ENCODE data around the gene HOXD3. TPM values are rescaled to one million over a fixed set of nuclear protein-coding genes. Genes with fewer than 3 reads are reported as not detected.
A peak's percentile ranks its signal among the peaks of the same experiment; 100 is the strongest.

Gene HOXD3
- total and polyA plus RNA-seq, 2 of the 8 experiments (the other 6 are each of a cell fraction or from before 2014, with no cell fraction given), result not detected

GRCh38 chr2:176121190-176122051 is 35.7 kb upstream of the HOXD3 start:
- TF ChIP-seq GTF2F1 (IDR thresholded peaks at IDR 0.05; ENCODE audit: borderline replicate concordance, low read depth, low read length) (no peak), SUZ12 (IDR thresholded peaks at IDR 0.05; ENCODE audit: low read length) (peak; percentile 94), CBX8 (IDR thresholded peaks at IDR 0.05; ENCODE audit: borderline replicate concordance, low read depth, low read length) (peak; percentile 73; the same call in 1 of the 2 replicates), CREB1 (IDR thresholded peaks at IDR 0.05) (no peak), CTBP2 (IDR thresholded peaks at IDR 0.05; ENCODE audit: borderline replicate concordance, insufficient read depth, insufficient read length, low read length) (peak; percentile 84), RNF2 (IDR thresholded peaks at IDR 0.05; ENCODE audit: borderline replicate concordance, low read depth, low read length, missing control alignments, poor library complexity, severe bottlenecking) (peak; percentile 77), EZH2 (IDR thresholded peaks at IDR 0.05; ENCODE audit: low read depth, low read length, severe bottlenecking) (peak; percentile 89)
- TF ChIP-seq, protein P1, sequence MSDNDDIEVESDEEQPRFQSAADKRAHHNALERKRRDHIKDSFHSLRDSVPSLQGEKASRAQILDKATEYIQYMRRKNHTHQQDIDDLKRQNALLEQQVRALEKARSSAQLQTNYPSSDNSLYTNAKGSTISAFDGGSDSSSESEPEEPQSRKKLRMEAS (IDR thresholded peaks at IDR 0.05), result no peak
- Histone ChIP-seq H3K23ac (ENCODE audit: insufficient read length) (no peak overlapping the region), H3K27me3 (replicated peaks in 1 of 4; ENCODE audit: control insufficient read depth in 3 of 4, extremely low read depth in 1 of 4, insufficient read depth in 3 of 4, low read length in 3 of 4) (peaks cover 96 to 100% (median 100%) of the 10 kb centered on the region in 4 experiments), H3K36me3 (ENCODE audit: control insufficient read depth in 2 of 4, insufficient read depth in 4 of 4, low read length in 3 of 4) (peaks cover 0 to 31% (median 0%) of the 10 kb centered on the region in 4 experiments; a peak in 1 of 8 replicates), H3K9me3 (ENCODE audit: insufficient read depth in 2 of 2, low read depth in 1 of 2, low read length in 1 of 2) (peaks cover 0 to 12% of the 10 kb centered on the region in 2 experiments; a peak in 2 of 4 replicates), H2BK5ac (ENCODE audit: low read depth, low read length) (no peak overlapping the region), H4K91ac (replicated peaks; ENCODE audit: insufficient read length, low read length) (no peak overlapping the region), H3K4ac (replicated peaks; ENCODE audit: insufficient read length, low read depth, low read length) (no peak overlapping the region), H3K79me2 (ENCODE audit: control insufficient read depth in 1 of 2, insufficient read depth in 2 of 2, low read length in 2 of 2) (no peaks in the 10 kb centered on the region), H3K4me2 (ENCODE audit: insufficient read depth in 1 of 2, low read depth in 2 of 2, low read length in 2 of 2) (peak overlapping the region; percentile 0 to 56; a peak in 2 of 4 replicates), H3K27ac (ENCODE audit: low read depth, low read length) (no peak overlapping the region), H2BK20ac (ENCODE audit: low read length) (no peak overlapping the region), H2BK15ac (ENCODE audit: low read length) (no peak overlapping the region), H4K20me1 (replicated peaks in 1 of 2; ENCODE audit: control insufficient read depth in 1 of 2, insufficient read depth in 2 of 2, low read length in 2 of 2) (peaks cover 21 to 39% of the 10 kb centered on the region in 2 experiments), H3K79me1 (ENCODE audit: low read depth, low read length) (no peaks in the 10 kb centered on the region), H2AK5ac (ENCODE audit: low read depth, low read length) (no peak overlapping the region), H4K5ac (ENCODE audit: insufficient read length, low read depth, low read length) (no peak overlapping the region), H2AFZ (ENCODE audit: low read length) (no peak overlapping the region), H3K14ac (ENCODE audit: insufficient read length) (no peak overlapping the region), H3K18ac (ENCODE audit: extremely low read depth, low read length) (no peak overlapping the region), H4K8ac (ENCODE audit: extremely low read depth, insufficient read depth, low read length) (peak overlapping the region; percentile 42), H3K56ac (replicated peaks; ENCODE audit: insufficient read length, low read depth, low read length) (no peak overlapping the region), H3K4me1 (replicated peaks in 1 of 4; ENCODE audit: control insufficient read depth in 3 of 4, insufficient read depth in 4 of 4, low read length in 3 of 4) (peaks cover 0 to 10% (median 5%) of the 10 kb centered on the region in 4 experiments; a peak in 3 of 7 replicates), H3K23me2 (ENCODE audit: low read depth, low read length) (peaks cover 2% of the 10 kb centered on the region; the same call in 1 of the 2 replicates), H3K4me3 (ENCODE audit: extremely low read depth in 1 of 4, insufficient read depth in 2 of 4, low read depth in 3 of 4, low read length in 4 of 4) (0 out of 8 replicates have a peak overlapping the region, but pooled peaks of 1 of the 4 experiments have one; percentile 49), H3K9ac (replicated peaks in 1 of 4; ENCODE audit: extremely low read depth in 1 of 4, low read depth in 3 of 4, low read length in 3 of 4) (no peak overlapping the region; a peak in 1 of 7 replicates), H2BK12ac (ENCODE audit: low read depth, low read length) (no peak overlapping the region), H2BK120ac (replicated peaks; ENCODE audit: low read depth, low read length) (no peak overlapping the region)
- FAIRE-seq (no peak), DNase-seq (ENCODE audit: low read depth in 1 of 2, low spot score in 2 of 2) (peak in 1 of 2 experiments; percentile 66)
- WGBS, 2 experiments (ENCODE audit: extremely low coverage in 1 of 2, insufficient coverage in 1 of 2, insufficient read length in 1 of 2, insufficient replicate concordance in 2 of 2, low coverage in 1 of 2, low lambda C conversion rate in 2 of 2, missing lambda C conversion rate in 1 of 2), result 6% methylated on average over 49 of the region's 53 CpGs; no CpG with 5 or more reads in 1 of the 2 experiments
- CTCF ChIA-PET (ENCODE audit: partially characterized antibody), result interaction anchor here (0.6 to 4.7 kb wide), 20 partner anchors 9 to 1027 kb away, joined by 3 to 42 read pairs (median 5); partner anchors contain the start of gene HOXD8
- POLR2A ChIA-PET (ENCODE audit: partially characterized antibody), result interaction anchor here (0.6 kb wide), 1 partner anchor 909 kb away, joined by 3 read pairs; no protein-coding TSS in a partner anchor
